ENCODE measurements around the gene BHLHE40. TPM values are rescaled to one million over a fixed set of nuclear protein-coding genes. Genes with fewer than 3 reads are reported as not detected.

BHLHE40 gene
- total and polyA plus RNA-seq, 2 of the 8 experiments (the other 6 are each of a cell fraction or from before 2014, with no cell fraction given) = 1.5 to 2.2 TPM

DNA sequence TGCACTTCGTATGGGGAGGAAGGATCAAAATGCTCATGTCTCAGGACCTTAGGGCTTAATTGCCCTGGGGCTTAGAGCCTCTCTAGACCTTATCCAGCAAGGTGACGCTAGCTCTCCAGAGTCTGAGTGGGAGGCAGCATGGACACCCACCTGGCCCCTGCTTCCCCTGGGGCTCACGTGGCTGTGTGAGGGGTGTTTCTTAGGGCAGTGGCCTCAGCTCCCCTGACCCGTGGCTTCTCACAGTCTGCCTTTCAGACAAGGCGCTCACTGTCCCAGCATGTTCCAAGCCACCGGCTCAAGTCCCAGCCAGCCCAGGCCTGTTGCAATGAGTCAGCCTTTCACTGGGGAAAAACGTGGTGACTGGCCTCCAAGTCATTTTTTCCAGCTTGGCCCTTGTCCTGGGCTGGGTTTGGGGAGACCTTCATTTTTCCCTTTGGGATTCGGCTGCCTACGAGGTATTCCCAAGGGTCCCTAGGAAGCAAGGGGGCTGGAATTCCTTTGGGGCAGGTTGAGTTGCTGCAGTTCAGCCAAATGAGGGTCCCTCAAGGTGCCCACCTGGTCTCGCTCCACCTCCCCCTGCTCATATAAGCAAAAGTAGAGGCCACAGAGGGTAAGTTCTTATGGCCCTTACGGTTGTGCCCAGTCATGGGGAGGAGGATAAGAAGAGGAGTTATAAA lies 15.7 kb downstream of the BHLHE40 start (continued):
- TF ChIP-seq SP4 (IDR thresholded peaks at IDR 0.05; ENCODE audit: low read length) (no peak), CTBP2 (IDR thresholded peaks at IDR 0.05; ENCODE audit: borderline replicate concordance, insufficient read depth, insufficient read length, low read length) (no peak), CHD2 (IDR thresholded peaks at IDR 0.05; ENCODE audit: low read length) (no peak), KDM4A (IDR thresholded peaks at IDR 0.05; ENCODE audit: low read depth, low read length, severe bottlenecking) (no peak), MAFK (IDR thresholded peaks at IDR 0.05; ENCODE audit: low read depth, low read length) (no peak)
